GM19324 (cell line): ENCODE measurements around the gene CENPU.

Experiments used
- ATAC-seq: cut with Tn5 transposase; IDR thresholded peaks from one replicate; pipeline ENCODE4 v1.9.1; 2021; ENCODE audit warnings: mild to moderate bottlenecking, moderate library complexity; ENCODE audit not compliant: unreplicated experiment, low FRiP score

Gene CENPU

GRCh38 chr4:184715526-184715925 lies 18.4 kb downstream of the CENPU start:
- no peak for ATAC-seq

- no peak for ATAC-seq
These were observed 20.0 kb downstream of the CENPU start for GRCh38 chr4:184713887-184714286.

GRCh38 chr4:184712322-184712721 lies 21.6 kb downstream of the CENPU start:
- ATAC-seq, result no peak

GRCh38 chr4:184706453-184706852 lies 27.4 kb downstream of the CENPU start:
- ATAC-seq, result no peak

DNA sequence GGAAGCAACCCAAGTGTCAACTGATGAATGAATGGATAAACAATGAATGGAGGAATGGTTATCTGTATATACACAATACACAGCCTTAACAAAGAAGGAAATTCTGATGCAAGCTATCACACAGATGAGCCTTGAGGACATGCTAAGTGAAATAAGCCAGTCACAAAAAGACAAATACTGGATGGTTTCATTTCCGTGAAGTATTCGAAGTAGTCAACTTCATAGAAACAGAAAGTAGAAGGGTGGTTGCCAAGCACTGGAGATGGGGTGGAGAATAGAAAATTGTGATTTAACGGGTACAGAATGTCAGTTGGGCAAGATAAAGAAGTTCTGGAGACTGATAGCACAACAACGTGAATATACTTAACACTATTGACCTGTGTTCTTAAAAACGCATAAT lies 28.2 kb downstream of the CENPU start:
- ATAC-seq, result peak; percentile 81

GRCh38 chr4:184702114-184702513 lies 31.8 kb downstream of the CENPU start:
- ATAC-seq, result no peak

DNA sequence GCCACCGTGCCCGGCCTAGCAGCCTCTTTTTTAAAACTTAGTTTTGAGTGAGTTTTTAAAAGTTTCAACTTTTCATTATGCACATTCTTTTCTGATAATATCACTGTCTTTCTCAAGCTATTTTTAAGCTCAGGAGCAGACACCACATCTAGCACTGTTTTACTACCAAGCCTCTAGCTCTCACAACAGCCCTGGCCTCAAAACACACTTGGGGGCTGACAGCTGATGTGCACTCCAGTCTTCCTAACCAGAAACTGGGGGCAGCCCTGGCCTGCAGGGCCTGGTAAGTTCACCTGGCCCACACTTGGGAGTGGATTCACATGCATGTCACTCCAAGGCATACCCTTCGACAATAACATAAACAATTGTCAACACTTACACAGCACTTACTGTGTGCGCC lies 34.0 kb downstream of the CENPU start:
- no peak for ATAC-seq

GRCh38 chr4:184697956-184698355 lies 35.9 kb downstream of the CENPU start:
- ATAC-seq, result no peak

- no peak for ATAC-seq
These were observed 38.6 kb downstream of the CENPU start for GRCh38 chr4:184695178-184695896.

DNA sequence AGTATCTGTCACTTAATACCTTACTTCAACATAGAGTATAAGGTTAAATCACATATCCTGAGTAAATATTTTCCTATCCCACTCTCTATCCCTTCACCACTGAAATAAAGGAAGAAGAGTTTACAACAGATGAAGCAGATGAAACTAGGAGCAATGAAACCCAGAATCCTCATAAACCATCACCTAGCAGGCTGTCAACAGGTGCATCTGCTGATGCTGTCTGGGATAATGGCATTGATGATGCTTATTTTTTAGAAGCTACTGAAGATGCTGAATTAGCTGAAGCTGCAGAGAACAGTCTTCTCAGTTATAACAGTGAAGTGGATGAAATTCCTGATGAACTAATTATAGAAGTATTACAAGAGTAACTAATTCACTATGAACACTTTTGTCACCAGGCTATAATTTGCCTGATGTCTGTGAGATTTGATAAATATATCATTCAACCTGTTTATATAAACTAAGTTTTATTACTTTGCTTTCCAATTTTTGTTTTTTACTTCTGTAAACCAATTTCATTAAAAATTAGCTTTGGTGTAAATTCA lies 39.4 kb downstream of the CENPU start:
- ATAC-seq, result no peak

- ATAC-seq, result no peak
These were observed 40.8 kb downstream of the CENPU start for GRCh38 chr4:184693056-184693455.

DNA sequence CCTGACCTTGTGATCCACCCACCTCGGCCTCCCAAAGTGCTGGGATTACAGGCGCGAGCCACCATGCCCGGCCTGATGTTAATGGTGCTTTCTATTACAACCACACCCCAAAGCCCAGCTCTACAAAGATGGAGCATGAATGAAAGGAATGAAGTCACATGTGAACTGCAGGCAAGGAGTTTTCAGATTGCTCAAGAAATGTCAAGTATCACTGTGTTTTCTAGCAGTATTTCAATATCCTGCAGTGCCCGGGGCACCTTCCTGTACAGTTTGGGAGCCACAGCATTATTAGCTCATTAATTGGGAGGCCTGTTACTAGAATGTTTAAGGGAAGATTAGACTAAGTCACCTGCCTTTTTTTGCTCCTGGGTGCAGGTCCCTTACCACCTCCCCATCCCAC lies 44.2 kb downstream of the CENPU start:
- no peak for ATAC-seq

DNA sequence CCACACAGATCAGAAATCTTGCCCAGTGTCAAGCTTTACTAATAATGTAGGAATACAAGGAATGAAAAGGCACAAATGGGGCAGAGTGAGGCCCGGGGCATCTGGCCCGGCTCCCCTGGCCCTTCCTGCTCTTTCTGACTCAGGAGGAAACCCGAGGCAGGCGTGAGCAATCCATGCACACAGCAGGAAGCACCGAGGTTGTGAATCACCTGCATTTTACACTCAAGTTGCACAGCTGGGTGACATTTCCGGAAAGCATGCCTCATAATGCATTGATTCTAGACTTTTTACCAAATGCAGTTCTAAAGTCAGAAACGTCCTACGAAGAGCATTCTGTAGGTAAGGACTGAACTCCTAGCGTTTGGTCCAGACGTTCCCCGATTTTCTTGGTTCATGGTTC lies 45.4 kb downstream of the CENPU start:
- ATAC-seq, result no peak

DNA sequence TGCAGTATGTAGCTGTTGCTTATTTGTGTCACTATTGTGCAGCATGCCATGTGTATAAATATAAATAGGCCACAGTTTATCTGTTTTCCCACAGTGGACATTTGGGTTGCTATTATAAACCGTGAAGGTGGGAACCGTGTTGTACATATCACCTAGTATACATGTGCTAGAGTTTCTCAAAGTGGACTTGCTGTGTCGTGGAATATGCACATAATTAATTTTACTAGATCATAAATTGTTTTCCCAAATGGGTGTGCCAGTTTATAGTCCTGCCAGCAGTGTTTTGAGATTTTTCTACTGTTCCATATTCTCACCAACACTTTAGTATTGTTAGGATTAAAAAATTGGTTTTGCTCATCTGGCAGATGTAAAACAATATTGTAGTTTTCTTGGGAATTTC lies 45.9 kb downstream of the CENPU start:
- ATAC-seq, result no peak

- ATAC-seq, result no peak
These were observed 49.3 kb downstream of the CENPU start for GRCh38 chr4:184684491-184685189.

GRCh38 chr4:184681916-184682315 lies 52.0 kb downstream of the CENPU start:
- ATAC-seq, result no peak

- ATAC-seq, result no peak
These were observed 53.2 kb downstream of the CENPU start for GRCh38 chr4:184680698-184681097.

- no peak for ATAC-seq
These were observed 57.9 kb downstream of the CENPU start for GRCh38 chr4:184675821-184676492.

DNA sequence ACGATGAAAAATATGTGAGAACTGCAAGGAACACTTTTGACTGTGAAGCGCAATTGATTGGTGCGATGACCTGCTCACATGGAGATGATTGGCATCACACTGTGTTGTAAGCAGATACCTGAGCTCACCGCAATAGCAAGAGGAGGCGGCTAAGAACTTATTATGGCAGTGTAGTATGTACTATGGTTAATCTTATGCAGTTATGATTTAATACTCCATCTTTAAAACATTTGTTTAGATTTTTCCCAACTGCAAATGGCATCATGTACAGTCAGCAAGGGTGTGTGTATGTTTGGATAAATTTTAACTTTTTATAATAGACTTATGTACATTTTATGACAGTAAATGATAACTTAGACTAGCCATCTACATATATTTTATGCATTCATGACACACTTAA lies 58.9 kb downstream of the CENPU start:
- ATAC-seq, result no peak

GRCh38 chr4:184674011-184674410 lies 59.9 kb downstream of the CENPU start:
- ATAC-seq, result no peak

DNA sequence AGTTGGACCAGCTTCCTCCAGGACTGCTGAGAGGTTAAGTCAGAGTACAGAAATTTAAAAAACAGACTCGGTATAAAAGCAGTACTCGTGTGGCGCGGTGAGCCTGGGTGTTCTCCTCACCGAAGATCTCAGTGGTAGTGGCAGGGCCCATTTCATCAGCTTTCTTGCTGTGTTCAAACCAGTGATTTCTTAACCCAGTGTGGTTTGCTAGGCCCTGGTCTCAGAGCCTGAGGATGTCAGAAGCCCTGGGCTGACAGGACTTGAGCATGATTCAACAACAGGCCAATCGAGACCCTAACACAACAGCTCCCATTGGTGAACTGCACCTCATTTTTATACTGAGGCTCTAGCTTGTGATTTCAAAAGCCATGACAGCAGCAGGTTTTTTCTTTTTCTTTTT lies 61.2 kb downstream of the CENPU start:
- no peak for ATAC-seq
